ENCODE data around the gene FPGS. TPM values are rescaled to one million over a fixed set of nuclear protein-coding genes. Genes with fewer than 3 reads are reported as not detected.

FPGS gene
- total RNA-seq, 1 experiment from 2014 or later, result 29.7 TPM

GRCh38 chr9:127812011-127812410 lies 9.3 kb downstream of the FPGS start:
- no peak for DNase-seq (ENCODE audit: low read depth)

- DNase-seq (ENCODE audit: low read depth), result no peak
Measured at GRCh38 chr9:127812936-127813675, 10.4 kb downstream of the FPGS start.

- no peak for DNase-seq (ENCODE audit: low read depth)
Measured at GRCh38 chr9:127813686-127814226, 11.1 kb downstream of the FPGS start.

- no peak for DNase-seq (ENCODE audit: low read depth)
Measured at GRCh38 chr9:127814619-127815511, 12.2 kb downstream of the FPGS start.

GRCh38 chr9:127815512-127816361 lies 13.1 kb downstream of the FPGS start:
- DNase-seq (ENCODE audit: low read depth), result no peak

- no peak for DNase-seq (ENCODE audit: low read depth)
Measured at GRCh38 chr9:127816362-127816725, 13.7 kb downstream of the FPGS start.

- DNase-seq (ENCODE audit: low read depth), result no peak
Measured at GRCh38 chr9:127816728-127817127, 14.0 kb downstream of the FPGS start.

- DNase-seq (ENCODE audit: low read depth), result no peak
Measured at GRCh38 chr9:127817881-127818434, 15.3 kb downstream of the FPGS start.

- no peak for DNase-seq (ENCODE audit: low read depth)
Measured at GRCh38 chr9:127818574-127818973, 15.9 kb downstream of the FPGS start.

- no peak for DNase-seq (ENCODE audit: low read depth)
Measured at GRCh38 chr9:127822108-127822507, 19.4 kb downstream of the FPGS start.

GRCh38 chr9:127825319-127826051 lies 22.8 kb downstream of the FPGS start:
- DNase-seq (ENCODE audit: low read depth), result no peak

GRCh38 chr9:127826253-127826913 lies 23.7 kb downstream of the FPGS start:
- no peak for DNase-seq (ENCODE audit: low read depth)

- no peak for DNase-seq (ENCODE audit: low read depth)
Measured at GRCh38 chr9:127828262-127829031, 25.8 kb downstream of the FPGS start.

- no peak for DNase-seq (ENCODE audit: low read depth)
Measured at GRCh38 chr9:127829205-127829906, 26.7 kb downstream of the FPGS start.

- no peak for DNase-seq (ENCODE audit: low read depth)
Measured at GRCh38 chr9:127832248-127832647, 29.6 kb downstream of the FPGS start.

- DNase-seq (ENCODE audit: low read depth), result no peak
Measured at GRCh38 chr9:127833555-127833954, 30.9 kb downstream of the FPGS start.

GRCh38 chr9:127835991-127836516 lies 33.4 kb downstream of the FPGS start:
- DNase-seq (ENCODE audit: low read depth), result peak; percentile 85

- peak; percentile 19 for DNase-seq (ENCODE audit: low read depth)
Measured at GRCh38 chr9:127836561-127836960, 33.9 kb downstream of the FPGS start.

GRCh38 chr9:127837346-127837745 lies 34.7 kb downstream of the FPGS start:
- DNase-seq (ENCODE audit: low read depth), result peak; percentile 68

Measured in RPMI7951 (cell line).